Measurements from ENCODE around the gene LPIN1.

The LPIN1 gene

GRCh38 chr2:11861044-11861443, 114.6 kb downstream of the LPIN1 start:
- DNase-seq (ENCODE audit: low spot score): peak; percentile 34
- no peak for TF ChIP-seq CTCF (IDR thresholded peaks at IDR 0.05; ENCODE audit: extremely low read depth, insufficient read depth, missing control alignments)
- in situ Hi-C loops (cut with MboI; ENCODE audit: low pct_unique_long_range_greater_than_20kb, low sequenced_read_pairs, unreplicated experiment): loop anchor here (25.0 kb wide), 1 partner anchor 176 kb away; no protein-coding TSS in a partner anchor

- TF ChIP-seq CTCF (IDR thresholded peaks at IDR 0.05; ENCODE audit: extremely low read depth, insufficient read depth, missing control alignments): no peak
- peak; percentile 57 for DNase-seq (ENCODE audit: low spot score)
- in situ Hi-C loops (cut with MboI; ENCODE audit: low pct_unique_long_range_greater_than_20kb, low sequenced_read_pairs, unreplicated experiment): loop anchor here (25.0 kb wide), 1 partner anchor 175 kb away; no protein-coding TSS in a partner anchor
Measured at GRCh38 chr2:11862049-11862448, 115.6 kb downstream of the LPIN1 start.

GRCh38 chr2:11863103-11863502, 116.7 kb downstream of the LPIN1 start:
- peak; percentile 51 for DNase-seq (ENCODE audit: low spot score)
- in situ Hi-C loops (cut with MboI; ENCODE audit: low pct_unique_long_range_greater_than_20kb, low sequenced_read_pairs, unreplicated experiment): loop anchor here (25.0 kb wide), 1 partner anchor 174 kb away; no protein-coding TSS in a partner anchor
- TF ChIP-seq CTCF (IDR thresholded peaks at IDR 0.05; ENCODE audit: extremely low read depth, insufficient read depth, missing control alignments): peak; percentile 7

DNA sequence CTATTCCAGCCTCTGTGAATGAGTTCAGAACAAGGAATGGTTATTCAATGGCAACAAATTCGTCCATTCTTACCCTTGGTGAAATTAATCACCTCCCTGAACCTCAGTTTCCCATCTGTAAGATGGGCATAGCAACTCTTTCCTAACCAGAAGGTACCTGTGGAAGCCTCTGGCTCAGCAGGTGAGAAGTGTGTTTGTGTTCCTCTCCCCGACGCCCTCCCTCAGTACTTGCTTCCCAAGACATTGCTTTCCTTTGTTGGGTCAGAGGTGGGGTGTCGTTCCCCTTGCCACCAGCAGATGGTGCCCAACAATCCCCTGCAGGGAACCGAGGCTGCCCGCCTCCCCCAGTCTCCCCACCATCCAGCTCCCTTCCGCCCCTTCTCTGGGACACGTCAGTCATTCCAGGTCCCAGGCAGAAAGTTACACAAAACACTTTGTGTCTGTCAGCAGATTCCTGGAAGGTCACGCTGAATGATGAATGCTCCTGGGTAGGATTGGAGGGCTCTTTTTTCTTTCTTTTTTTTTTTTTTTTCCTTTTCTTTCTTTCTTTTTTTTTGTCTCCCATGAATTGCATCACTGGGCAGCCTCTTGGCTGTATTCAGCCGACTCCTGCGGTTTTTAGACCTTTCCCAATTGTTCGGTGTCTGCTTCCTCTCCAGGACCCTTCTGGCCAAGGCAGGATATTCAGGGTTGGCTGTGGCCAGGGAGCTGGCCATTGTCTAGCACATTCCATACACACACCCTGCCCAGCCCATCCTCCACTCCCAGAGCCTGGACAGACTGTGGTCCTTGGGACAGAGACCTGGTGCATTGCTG, 117.3 kb downstream of the LPIN1 start:
- DNase-seq (ENCODE audit: low spot score): peak; percentile 70
- in situ Hi-C loops (cut with MboI; ENCODE audit: low pct_unique_long_range_greater_than_20kb, low sequenced_read_pairs, unreplicated experiment): loop anchor here (25.0 kb wide), 1 partner anchor 174 kb away; no protein-coding TSS in a partner anchor
- TF ChIP-seq CTCF (IDR thresholded peaks at IDR 0.05; ENCODE audit: extremely low read depth, insufficient read depth, missing control alignments): peak; percentile 87

DNA sequence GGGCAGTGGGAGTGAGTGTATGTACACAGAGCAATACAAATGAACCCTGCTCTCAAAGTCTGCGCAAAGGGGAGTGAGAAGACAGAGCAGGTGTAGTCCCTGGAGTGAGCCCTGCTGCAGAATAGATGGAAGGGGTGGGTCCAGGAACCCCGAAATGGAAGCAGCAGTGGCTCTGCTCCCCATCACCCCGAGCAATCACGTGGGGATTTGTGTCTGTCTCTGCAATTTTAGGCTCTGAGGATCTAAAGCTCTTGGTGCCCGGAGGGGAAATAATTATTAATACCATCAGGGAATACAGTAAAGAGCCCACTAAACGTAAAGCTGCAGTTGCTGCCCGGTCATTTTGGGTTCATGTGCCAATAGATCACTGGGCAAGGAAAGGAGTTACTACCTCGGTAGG, 118.3 kb downstream of the LPIN1 start:
- no peak for TF ChIP-seq CTCF (IDR thresholded peaks at IDR 0.05; ENCODE audit: extremely low read depth, insufficient read depth, missing control alignments)
- DNase-seq (ENCODE audit: low spot score): no peak
- in situ Hi-C loops (cut with MboI; ENCODE audit: low pct_unique_long_range_greater_than_20kb, low sequenced_read_pairs, unreplicated experiment): loop anchor here (25.0 kb wide), 1 partner anchor 173 kb away; no protein-coding TSS in a partner anchor

GRCh38 chr2:11865378-11865777, 118.9 kb downstream of the LPIN1 start:
- no peak for DNase-seq (ENCODE audit: low spot score)
- in situ Hi-C loops (cut with MboI; ENCODE audit: low pct_unique_long_range_greater_than_20kb, low sequenced_read_pairs, unreplicated experiment): loop anchor here (25.0 kb wide), 1 partner anchor 172 kb away; no protein-coding TSS in a partner anchor
- TF ChIP-seq CTCF (IDR thresholded peaks at IDR 0.05; ENCODE audit: extremely low read depth, insufficient read depth, missing control alignments): no peak
